ENCODE results near the gene LILRB2. TPM values are rescaled to one million over a fixed set of nuclear protein-coding genes. Genes with fewer than 3 reads are reported as not detected.
"Not testable (repeated sequence)": the region's sequence is repeated elsewhere in the genome, so short reads cannot be mapped to it uniquely, and the experiment has no call there.

LILRB2 gene
- polyA plus RNA-seq, 1 donor: 0.45 TPM

- DNase-seq: no peak
These were observed 24.2 kb upstream of the LILRB2 start for GRCh38 chr19:54305141-54305540.

- no peak for DNase-seq
These were observed 21.3 kb upstream of the LILRB2 start for GRCh38 chr19:54302257-54302656.

GRCh38 chr19:54299515-54299914, 18.6 kb upstream of the LILRB2 start:
- no peak for DNase-seq

- DNase-seq: no peak
These were observed 18.2 kb upstream of the LILRB2 start for GRCh38 chr19:54299126-54299498.

- no peak for DNase-seq
These were observed 17.6 kb upstream of the LILRB2 start for GRCh38 chr19:54298357-54299125.

- no peak for DNase-seq
These were observed 16.9 kb upstream of the LILRB2 start for GRCh38 chr19:54297759-54298305.

GRCh38 chr19:54294539-54294938, 13.6 kb upstream of the LILRB2 start:
- no peak for DNase-seq

GRCh38 chr19:54289160-54289559, 8.2 kb upstream of the LILRB2 start:
- DNase-seq: not testable (repeated sequence)

GRCh38 chr19:54287456-54287855, 6.5 kb upstream of the LILRB2 start:
- no peak for DNase-seq

GRCh38 chr19:54286283-54286682, 5.4 kb upstream of the LILRB2 start:
- not testable (repeated sequence) for DNase-seq

- DNase-seq: not testable (repeated sequence)
These were observed 4.6 kb upstream of the LILRB2 start for GRCh38 chr19:54285427-54286056.

GRCh38 chr19:54282686-54283470, 2.0 kb upstream of the LILRB2 start:
- DNase-seq: no peak

- DNase-seq: not testable (repeated sequence)
These were observed 792 bp upstream of the LILRB2 start for GRCh38 chr19:54281729-54282075.

- not testable (repeated sequence) for DNase-seq
These were observed 469 bp downstream of the LILRB2 start for GRCh38 chr19:54280441-54280840.

- DNase-seq: not testable (repeated sequence)
These were observed 885 bp downstream of the LILRB2 start for GRCh38 chr19:54280025-54280424.

- DNase-seq: no peak
These were observed 1.4 kb downstream of the LILRB2 start for GRCh38 chr19:54279406-54279962.

- not testable (repeated sequence) for DNase-seq
These were observed 2.2 kb downstream of the LILRB2 start for GRCh38 chr19:54278571-54279195.

- not testable (repeated sequence) for DNase-seq
These were observed 2.9 kb downstream of the LILRB2 start for GRCh38 chr19:54278056-54278455.

GRCh38 chr19:54277111-54277615, 3.7 kb downstream of the LILRB2 start:
- not testable (repeated sequence) for DNase-seq

- no peak for DNase-seq
These were observed 5.0 kb downstream of the LILRB2 start for GRCh38 chr19:54275951-54276350.

- not testable (repeated sequence) for DNase-seq
These were observed 6.4 kb downstream of the LILRB2 start for GRCh38 chr19:54274516-54274915.

GRCh38 chr19:54273821-54274220, 7.1 kb downstream of the LILRB2 start:
- DNase-seq: no peak

Data from left kidney (tissue), 2 donors.